Colonic mucosa (tissue), 4 donors: ENCODE measurements around the gene NPRL2. TPM values are rescaled to one million over a fixed set of nuclear protein-coding genes. Genes with fewer than 3 reads are reported as not detected.

Source experiments
- DNase-seq: peaks from one replicate; pipeline ENCODE4 v3.0.0-alpha.2; 2020
- H3K27ac ChIP-seq: fragments of 200-600 bp; one replicate; pipeline ENCODE4 v1.8.0; 2021
- H3K27me3 ChIP-seq: fragments of 200-600 bp; one replicate; pipeline ENCODE4 v1.8.0; 2021
- H3K36me3 ChIP-seq: fragments of 200-600 bp; one replicate; pipeline ENCODE4 v1.8.0; 2021
- H3K4me1 ChIP-seq: fragments of 200-600 bp; one replicate; pipeline ENCODE4 v1.8.0; 2021; ENCODE audit warnings: mild to moderate bottlenecking
- H3K4me3 ChIP-seq: fragments of 200-600 bp; one replicate; pipeline ENCODE4 v1.8.0; 2021
- H3K9ac ChIP-seq, 2 donors: one replicate each; pipeline ENCODE4 v1.7.0; 2013; ENCODE audit warnings: control low read depth in 2 of 2, low read depth in 2 of 2, low read length in 2 of 2
- H3K9me3 ChIP-seq: fragments of 200-600 bp; one replicate; pipeline ENCODE4 v1.8.0; 2021
- intact Hi-C: fragments of 100-400 bp; cut with DNase I; formaldehyde crosslinking; loops from one replicate; pipeline ENCODE4 v1.14.1; 2022
- total RNA-seq, 2 donors: library from RNA; stranded (reverse); fragmentation: NEBNext Ultra II Directional in 1 of 2; extraction: Animal tissue kit (Norgen Biotek cat#: 25700) in 1 of 2; gene quantifications; one replicate each; pipeline ENCODE4 v1.2.1, GENCODE V29; 2021
- TF ChIP-seq, protein P1 (sequence below): fragments of 200-600 bp; IDR thresholded peaks from one replicate; pipeline ENCODE4 v1.8.0; 2022; ENCODE audit warnings: antibody characterized with exemption, mild to moderate bottlenecking
- donor health status: healthy.
- donor health status: DM: no; HTN: no; CAD: no.
- donor health status: DM: no; HTN: no; CAD: no.

NPRL2 gene
- total RNA-seq, 2 donors from 2014 or later: 23.2 to 29.6 TPM

DNA sequence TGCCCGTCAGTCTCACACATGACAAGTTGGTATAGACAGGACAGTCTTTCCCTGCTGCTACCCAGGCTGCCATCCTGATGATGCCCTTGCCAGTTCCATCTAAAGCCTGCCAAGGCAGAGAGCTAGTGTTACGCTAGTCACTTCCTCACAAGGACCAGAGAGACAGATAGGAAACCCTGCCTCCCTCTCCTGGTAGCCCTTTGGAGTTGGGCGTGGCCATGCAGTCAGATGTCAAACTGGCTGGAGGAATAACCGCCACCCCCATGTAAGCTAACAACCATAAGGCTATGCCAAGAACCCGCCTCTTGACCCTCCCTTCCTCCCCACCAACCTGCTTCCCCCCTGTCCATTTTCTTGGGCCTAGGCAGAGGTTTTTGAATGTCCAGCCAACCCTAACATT lies 6.0 kb upstream of the NPRL2 start:
- peaks cover 8% of the 10 kb centered on the region for H3K36me3 ChIP-seq
- peak; percentile 86 for DNase-seq
- TF ChIP-seq, protein P1, sequence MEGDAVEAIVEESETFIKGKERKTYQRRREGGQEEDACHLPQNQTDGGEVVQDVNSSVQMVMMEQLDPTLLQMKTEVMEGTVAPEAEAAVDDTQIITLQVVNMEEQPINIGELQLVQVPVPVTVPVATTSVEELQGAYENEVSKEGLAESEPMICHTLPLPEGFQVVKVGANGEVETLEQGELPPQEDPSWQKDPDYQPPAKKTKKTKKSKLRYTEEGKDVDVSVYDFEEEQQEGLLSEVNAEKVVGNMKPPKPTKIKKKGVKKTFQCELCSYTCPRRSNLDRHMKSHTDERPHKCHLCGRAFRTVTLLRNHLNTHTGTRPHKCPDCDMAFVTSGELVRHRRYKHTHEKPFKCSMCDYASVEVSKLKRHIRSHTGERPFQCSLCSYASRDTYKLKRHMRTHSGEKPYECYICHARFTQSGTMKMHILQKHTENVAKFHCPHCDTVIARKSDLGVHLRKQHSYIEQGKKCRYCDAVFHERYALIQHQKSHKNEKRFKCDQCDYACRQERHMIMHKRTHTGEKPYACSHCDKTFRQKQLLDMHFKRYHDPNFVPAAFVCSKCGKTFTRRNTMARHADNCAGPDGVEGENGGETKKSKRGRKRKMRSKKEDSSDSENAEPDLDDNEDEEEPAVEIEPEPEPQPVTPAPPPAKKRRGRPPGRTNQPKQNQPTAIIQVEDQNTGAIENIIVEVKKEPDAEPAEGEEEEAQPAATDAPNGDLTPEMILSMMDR: no peak
- peak overlapping the region; percentile 56 for H3K27ac ChIP-seq
- peaks cover 30% of the 10 kb centered on the region for H3K4me1 ChIP-seq
- H3K9ac ChIP-seq: peak overlapping the region; percentile 56 to 89
- H3K9me3 ChIP-seq: no peaks in the 10 kb centered on the region
- no peaks in the 10 kb centered on the region for H3K27me3 ChIP-seq
- H3K4me3 ChIP-seq: no peak overlapping the region
- intact Hi-C loops: no loop called here

DNA sequence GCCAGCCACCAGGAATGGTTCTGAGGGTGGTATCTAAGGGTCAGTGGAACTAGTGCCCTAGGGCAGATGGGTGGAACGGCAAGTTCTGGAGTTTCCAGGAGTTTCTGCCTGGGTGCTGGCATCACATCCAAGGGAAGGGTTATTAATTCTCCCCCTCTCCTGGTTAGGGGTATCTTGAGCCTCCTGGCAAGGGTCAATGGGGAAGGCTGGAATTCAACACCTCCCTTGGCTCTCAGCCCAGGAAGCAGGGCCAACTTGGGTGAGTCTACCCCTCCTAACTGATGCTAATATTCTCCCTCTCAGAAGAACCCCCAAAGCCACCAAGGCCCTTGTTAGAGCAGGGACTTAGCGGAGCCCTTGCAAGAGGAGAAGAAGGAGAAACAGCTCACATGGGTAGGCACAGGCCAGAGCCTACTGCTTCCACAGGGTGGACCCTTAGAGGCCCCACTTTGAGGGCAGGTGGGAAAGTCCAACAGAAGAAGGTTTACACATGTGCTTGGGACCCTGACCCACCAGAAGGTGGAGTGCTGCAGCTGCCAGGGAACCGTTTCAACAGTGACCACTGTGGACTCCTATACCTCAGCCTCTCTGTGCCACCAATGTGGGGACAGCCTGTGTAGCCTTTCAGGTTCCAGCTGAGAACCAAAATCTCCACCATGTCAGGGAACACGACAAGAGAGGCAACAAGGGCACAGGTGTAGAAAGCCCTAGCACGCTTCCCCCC lies 5.4 kb upstream of the NPRL2 start:
- TF ChIP-seq, protein P1: no peak
- H3K4me1 ChIP-seq: peaks cover 35% of the 10 kb centered on the region

DNA sequence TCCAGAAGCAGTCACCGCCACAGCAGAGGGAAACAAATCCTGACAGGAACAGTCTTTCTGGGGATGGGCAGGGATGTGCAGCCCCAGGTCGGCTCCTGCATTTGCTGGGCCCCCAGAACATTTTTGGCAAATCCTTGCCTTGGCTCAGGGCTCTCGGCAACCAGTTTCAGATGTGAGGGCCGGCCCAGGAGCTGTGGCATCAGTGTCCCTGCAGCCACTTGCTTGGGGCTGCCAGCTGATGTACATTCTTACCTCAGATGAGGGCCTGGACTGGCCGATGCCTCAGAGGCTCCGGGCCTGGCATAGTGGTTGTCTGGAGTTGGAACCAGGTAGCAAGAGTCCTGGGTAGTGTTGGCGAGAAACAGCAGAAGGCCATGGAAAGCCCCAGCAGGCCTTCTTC lies 4.3 kb upstream of the NPRL2 start:
- TF ChIP-seq, protein P1: no peak
- H3K27ac ChIP-seq: no peak overlapping the region
- H3K9me3 ChIP-seq: no peaks in the 10 kb centered on the region
- intact Hi-C loops: no loop called here
- H3K27me3 ChIP-seq: no peaks in the 10 kb centered on the region
- no peak for DNase-seq
- H3K36me3 ChIP-seq: peaks cover 8% of the 10 kb centered on the region
- H3K4me3 ChIP-seq: no peak overlapping the region
- no peak overlapping the region for H3K9ac ChIP-seq
- peaks cover 35% of the 10 kb centered on the region for H3K4me1 ChIP-seq

More for the DNA sequence above, 5.4 kb upstream of the NPRL2 start:
- Histone ChIP-seq H3K27ac (peak overlapping the region; percentile 56), H3K27me3 (no peaks in the 10 kb centered on the region), H3K36me3 (peaks cover 8% of the 10 kb centered on the region), H3K9me3 (no peaks in the 10 kb centered on the region), H3K4me3 (no peak overlapping the region), H3K9ac (peak overlapping the region in 1 of 2 donors; percentile 89)
- DNase-seq: no peak
- intact Hi-C loops: no loop called here

DNA sequence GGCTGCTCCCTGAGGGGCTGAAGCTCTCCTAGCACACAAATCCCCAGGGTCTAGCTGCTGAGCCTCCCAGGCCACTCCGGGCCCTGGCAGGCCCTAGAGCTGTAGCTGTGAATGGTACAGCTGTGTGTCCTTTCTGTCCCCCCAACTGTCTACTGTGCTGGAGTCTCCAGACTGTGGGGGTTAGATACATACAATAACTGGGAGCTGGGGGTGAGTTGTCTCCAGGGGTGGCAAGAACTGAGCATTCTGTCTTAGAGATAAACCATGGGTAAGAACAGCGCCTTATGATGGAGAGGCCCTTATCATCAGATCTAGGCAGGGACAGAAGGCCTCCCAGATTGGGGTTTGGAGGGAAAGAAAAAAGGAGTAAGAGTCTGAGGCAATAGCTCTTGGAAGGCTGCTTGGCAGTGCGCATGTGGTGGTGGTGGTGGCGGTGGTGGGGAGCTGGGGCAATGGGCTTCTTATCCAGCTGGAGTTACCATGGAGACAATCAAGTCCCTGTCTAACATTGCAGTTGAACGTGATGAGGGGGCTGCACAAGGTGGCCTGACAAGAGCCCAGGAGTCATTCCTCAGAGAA lies 3.7 kb upstream of the NPRL2 start:
- DNase-seq: no peak
- H3K9ac ChIP-seq: no peak overlapping the region
- H3K36me3 ChIP-seq: peaks cover 8% of the 10 kb centered on the region
- no peak overlapping the region for H3K4me3 ChIP-seq
- no peak overlapping the region for H3K27ac ChIP-seq
- H3K9me3 ChIP-seq: no peaks in the 10 kb centered on the region
- TF ChIP-seq, protein P1: no peak
- no peaks in the 10 kb centered on the region for H3K27me3 ChIP-seq
- intact Hi-C loops: no loop called here
- H3K4me1 ChIP-seq: peaks cover 40% of the 10 kb centered on the region

GRCh38 chr3:50353245-50354004 lies 2.9 kb upstream of the NPRL2 start:
- Histone ChIP-seq H3K9ac (no peak overlapping the region), H3K27ac (peak overlapping the region; percentile 49), H3K9me3 (no peaks in the 10 kb centered on the region), H3K4me1 (peaks cover 42% of the 10 kb centered on the region), H3K27me3 (no peaks in the 10 kb centered on the region), H3K36me3 (peaks cover 8% of the 10 kb centered on the region), H3K4me3 (no peak overlapping the region)
- intact Hi-C loops: no loop called here
- TF ChIP-seq, protein P1: no peak
- DNase-seq: no peak
